Hepatocyte (in vitro differentiated cells): Measurements from ENCODE around the gene NDUFB5. TPM values are rescaled to one million over a fixed set of nuclear protein-coding genes. Genes with fewer than 3 reads are reported as not detected.

Experiments
- DNase-seq: peaks from one replicate; pipeline ENCODE4 v3.0.0-alpha.2; 2016; ENCODE audit warnings: low spot score
- H2AFZ ChIP-seq: fragments of 200-600 bp; sonication (generic); 2 replicates; pipeline ENCODE4 v1.6.0; 2016; ENCODE audit warnings: antibody characterized with exemption, mild to moderate bottlenecking
- H3K27ac ChIP-seq: fragments of 200-600 bp; sonication (generic); 2 replicates; pipeline ENCODE4 v1.5.1; 2016; ENCODE audit warnings: mild to moderate bottlenecking
- H3K27me3 ChIP-seq: fragments of 200-600 bp; sonication (generic); 2 replicates; pipeline ENCODE4 v1.6.1; 2016
- H3K36me3 ChIP-seq: fragments of 200-600 bp; sonication (generic); replicated peaks from 2 replicates; pipeline ENCODE4 v1.5.1; 2016; ENCODE audit warnings: low read depth; ENCODE audit not compliant: insufficient read depth
- H3K4me1 ChIP-seq: fragments of 200-600 bp; sonication (generic); 2 replicates; pipeline ENCODE4 v1.5.1; 2016; ENCODE audit warnings: mild to moderate bottlenecking, moderate library complexity; ENCODE audit not compliant: insufficient read depth
- H3K4me2 ChIP-seq: fragments of 200-600 bp; sonication (generic); 2 replicates; pipeline ENCODE4 v1.6.0; 2016
- H3K4me3 ChIP-seq: fragments of 200-600 bp; sonication (generic); 2 replicates; pipeline ENCODE4 v1.5.1; 2016; ENCODE audit warnings: mild to moderate bottlenecking
- H3K79me2 ChIP-seq: fragments of 200-600 bp; sonication (generic); 2 replicates; pipeline ENCODE4 v1.6.0; 2017; ENCODE audit warnings: mild to moderate bottlenecking
- H3K9me2 ChIP-seq: fragments of 200-600 bp; sonication (generic); replicated peaks from 2 replicates; pipeline ENCODE4 v1.6.0; 2017; ENCODE audit warnings: mild to moderate bottlenecking; ENCODE audit not compliant: insufficient read depth
- H3K9me3 ChIP-seq: fragments of 200-600 bp; sonication (generic); 2 replicates; pipeline ENCODE4 v1.5.1; 2016; ENCODE audit warnings: low read depth, mild to moderate bottlenecking
- H4K20me1 ChIP-seq: fragments of 200-600 bp; sonication (generic); 2 replicates; pipeline ENCODE4 v1.6.0; 2016; ENCODE audit warnings: mild to moderate bottlenecking; ENCODE audit not compliant: insufficient read depth, poor library complexity, severe bottlenecking
- CTCF ChIP-seq: fragments of 200-600 bp; sonication (generic); IDR thresholded peaks from 2 replicates; pipeline ENCODE4 v1.5.1; 2016; ENCODE audit warnings: antibody characterized with exemption, mild to moderate bottlenecking; ENCODE audit not compliant: poor library complexity
- EZH2 ChIP-seq: fragments of 200-600 bp; sonication (generic); IDR thresholded peaks from 2 replicates; pipeline ENCODE4 v1.6.1; 2016; ENCODE audit warnings: antibody characterized with exemption, mild to moderate bottlenecking, borderline replicate concordance
- EZH2phosphoT487 ChIP-seq: fragments of 200-600 bp; sonication (generic); IDR thresholded peaks from one replicate; pipeline ENCODE4 v1.6.1; 2018; ENCODE audit warnings: antibody characterized with exemption, mild to moderate bottlenecking, low read depth, moderate library complexity; ENCODE audit not compliant: unreplicated experiment, severe bottlenecking
- WGBS: methylation state at CpG from one replicate; pipeline ENCODE4 v1.1.6; 2016; ENCODE audit warnings: low lambda C conversion rate; ENCODE audit errors: missing lambda C conversion rate; 5-methylcytosine and 5-hydroxymethylcytosine counted together
- polyA plus RNA-seq: library from polyadenylated mRNA; unstranded; fragments of >200 nt; fragmentation: Nextera tagmentation; extraction: Ambion mirVana; gene quantifications from 2 replicates; pipeline ENCODE4 v1.2.1, GENCODE V29; 2016
- total RNA-seq: library from RNA; depleted of rRNA; stranded (reverse); fragments of >200 nt; gene quantifications from 2 replicates; pipeline ENCODE4 v1.2.3, GENCODE V29; 2014

Gene NDUFB5
- total and polyA plus RNA-seq, 2 experiments from 2014 or later: 108 to 150 TPM

GRCh38 chr3:179599531-179599930 is 5.1 kb upstream of the NDUFB5 start:
- Histone ChIP-seq H3K9me3 (no peaks in the 10 kb centered on the region), H3K27me3 (no peaks in the 10 kb centered on the region), H3K4me1 (peaks cover 6% of the 10 kb centered on the region), H3K4me2 (no peak overlapping the region), H3K27ac (no peak overlapping the region), H3K9me2 (no peaks in the 10 kb centered on the region), H3K79me2 (peaks cover 42% of the 10 kb centered on the region), H4K20me1 (no peaks in the 10 kb centered on the region), H3K36me3 (no peaks in the 10 kb centered on the region), H3K4me3 (no peak overlapping the region), H2AFZ (no peak overlapping the region)
- WGBS: 96% methylated on average over 4 of the region's 4 CpGs
- no peak for TF ChIP-seq EZH2phosphoT487
- TF ChIP-seq EZH2: no peak
- TF ChIP-seq CTCF: no peak
- DNase-seq: no peak

GRCh38 chr3:179603321-179603720 is 1.3 kb upstream of the NDUFB5 start:
- Histone ChIP-seq H2AFZ (no peak overlapping the region), H3K4me1 (peaks cover 6% of the 10 kb centered on the region), H3K9me3 (no peaks in the 10 kb centered on the region), H3K27me3 (no peaks in the 10 kb centered on the region), H3K36me3 (no peaks in the 10 kb centered on the region), H4K20me1 (no peaks in the 10 kb centered on the region), H3K4me2 (peak overlapping the region; percentile 73), H3K79me2 (peaks cover 66% of the 10 kb centered on the region), H3K27ac (no peak overlapping the region), H3K9me2 (no peaks in the 10 kb centered on the region), H3K4me3 (peak overlapping the region; percentile 57)
- TF ChIP-seq EZH2phosphoT487 (no peak), EZH2 (no peak), CTCF (no peak)
- WGBS: 93% methylated on average over 4 of the region's 4 CpGs
- no peak for DNase-seq

- H3K79me2 ChIP-seq: peaks cover 67% of the 10 kb centered on the region
- 7% methylated on average over 3 of the region's 3 CpGs for WGBS
- no peak for DNase-seq
- H4K20me1 ChIP-seq: no peaks in the 10 kb centered on the region
- peak overlapping the region; percentile 73 for H3K4me2 ChIP-seq
- TF ChIP-seq CTCF (no peak), EZH2phosphoT487 (no peak), EZH2 (no peak)
- H3K27ac ChIP-seq: peak overlapping the region; percentile 94
- peak overlapping the region; percentile 65 for H2AFZ ChIP-seq
- H3K9me2 ChIP-seq: no peaks in the 10 kb centered on the region
- no peaks in the 10 kb centered on the region for H3K27me3 ChIP-seq
- H3K4me1 ChIP-seq: peaks cover 6% of the 10 kb centered on the region
- H3K9me3 ChIP-seq: no peaks in the 10 kb centered on the region
- peak overlapping the region; percentile 57 for H3K4me3 ChIP-seq
- no peaks in the 10 kb centered on the region for H3K36me3 ChIP-seq
Observed at GRCh38 chr3:179603831-179604230, 763 bp upstream of the NDUFB5 start.
